GM19328 (cell line): ENCODE measurements around the gene AJUBA.
"Not testable (repeated sequence)": the region's sequence is repeated elsewhere in the genome, so short reads cannot be mapped to it uniquely, and the experiment has no call there.

ENCODE experiments used
- ATAC-seq: cut with Tn5 transposase; IDR thresholded peaks from one replicate; pipeline ENCODE4 v1.9.1; 2021; ENCODE audit warnings: mild to moderate bottlenecking, moderate library complexity; ENCODE audit not compliant: unreplicated experiment

AJUBA gene

GRCh38 chr14:22981876-22982476 is 375 bp downstream of the AJUBA start:
- no peak for ATAC-seq

DNA sequence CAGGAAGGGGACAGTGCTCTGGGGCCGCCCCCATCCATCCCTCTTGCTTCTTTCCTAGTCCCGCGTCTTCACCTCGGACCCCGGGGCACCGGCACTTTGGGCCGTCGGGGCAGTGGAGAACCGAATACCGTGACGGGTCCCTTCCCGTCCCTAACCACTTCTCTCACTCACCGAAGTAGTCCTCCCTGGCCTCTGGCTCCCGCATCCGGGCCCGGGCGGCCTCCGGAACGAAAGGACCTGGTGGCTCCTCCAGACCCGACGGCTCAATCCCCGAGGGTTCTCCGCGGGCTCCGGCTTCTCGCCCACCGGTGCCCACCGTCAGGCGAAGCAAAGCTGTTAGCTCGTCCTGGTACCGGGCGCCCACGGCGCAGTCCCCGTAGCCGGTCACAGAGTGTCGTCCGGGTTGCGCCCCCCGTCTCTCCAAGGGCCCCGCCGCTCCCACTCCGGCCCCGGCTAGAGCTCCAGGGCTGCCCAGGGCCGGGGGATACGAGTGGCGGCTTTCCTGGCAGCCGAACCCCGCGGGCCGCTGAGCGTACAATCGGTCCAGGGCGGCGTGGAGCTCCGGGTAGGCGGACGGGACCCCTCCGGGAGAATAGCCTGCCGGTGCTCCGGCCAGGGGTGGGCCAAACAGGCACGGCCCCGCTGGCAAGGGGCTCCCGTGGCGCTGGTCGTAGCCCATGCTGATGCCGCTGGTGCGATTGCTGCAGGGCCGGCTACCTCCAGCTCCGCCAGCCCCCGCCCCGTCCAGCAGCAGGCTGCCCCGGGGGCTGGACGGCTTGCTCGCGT is 1.1 kb downstream of the AJUBA start:
- no peak for ATAC-seq

DNA sequence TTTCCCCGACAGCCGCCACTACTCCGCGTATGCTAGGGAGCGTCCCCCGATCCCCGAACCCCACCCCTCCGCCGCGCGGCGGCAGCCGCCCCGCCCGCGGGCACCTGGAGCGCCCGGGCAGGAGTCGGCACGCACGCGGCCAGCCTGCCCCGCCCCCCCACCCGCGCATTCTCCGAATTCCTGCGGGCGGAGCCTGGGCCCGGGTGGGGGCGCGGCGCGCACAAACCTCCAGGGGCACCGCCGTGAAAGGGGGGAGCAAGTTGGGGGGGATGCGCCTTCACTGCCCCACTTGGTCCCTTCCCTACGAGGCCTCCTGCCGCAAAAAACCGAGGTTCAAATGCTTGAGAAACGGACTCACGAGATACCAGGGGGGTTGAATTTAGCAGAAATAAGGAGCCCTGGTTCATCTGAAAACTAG is 1.7 kb downstream of the AJUBA start:
- ATAC-seq, result no peak

- no peak for ATAC-seq
These were observed 2.5 kb downstream of the AJUBA start for GRCh38 chr14:22979748-22980392.

DNA sequence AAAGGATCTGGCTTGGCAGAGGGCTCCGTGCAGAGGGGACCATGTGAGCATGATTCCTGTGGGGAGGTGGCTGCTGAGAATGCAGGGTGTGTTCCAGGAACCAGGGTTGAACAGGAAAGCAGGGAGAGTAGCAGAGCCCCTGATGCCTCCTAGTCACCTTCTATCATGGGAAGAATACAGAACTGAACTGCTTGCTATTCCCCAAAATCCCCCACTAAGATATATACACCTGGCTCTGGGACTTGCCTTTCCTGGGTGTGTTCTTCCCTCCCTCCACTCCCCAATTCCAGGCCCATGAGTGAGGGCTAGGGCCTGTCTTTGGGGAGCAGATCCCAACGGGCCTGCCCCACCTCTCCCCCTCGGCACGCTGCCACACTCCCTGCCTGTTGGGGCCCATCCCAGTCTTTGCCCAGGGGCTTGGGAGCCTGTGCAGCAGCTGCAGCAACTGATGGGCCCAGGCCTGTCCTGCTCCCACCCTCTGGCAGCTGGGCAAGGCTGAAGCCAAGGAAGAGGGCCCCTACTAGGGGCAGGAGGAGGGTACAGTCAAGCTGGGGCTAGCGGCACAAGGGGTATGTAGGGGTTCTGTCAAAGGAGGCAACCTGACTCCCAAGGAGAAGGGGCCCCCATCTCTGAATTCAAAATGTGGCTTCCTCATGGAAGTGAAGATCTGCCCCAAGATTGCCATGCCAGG is 3.2 kb downstream of the AJUBA start:
- no peak for ATAC-seq

- no peak for ATAC-seq
These were observed 3.9 kb downstream of the AJUBA start for GRCh38 chr14:22978487-22978837.

DNA sequence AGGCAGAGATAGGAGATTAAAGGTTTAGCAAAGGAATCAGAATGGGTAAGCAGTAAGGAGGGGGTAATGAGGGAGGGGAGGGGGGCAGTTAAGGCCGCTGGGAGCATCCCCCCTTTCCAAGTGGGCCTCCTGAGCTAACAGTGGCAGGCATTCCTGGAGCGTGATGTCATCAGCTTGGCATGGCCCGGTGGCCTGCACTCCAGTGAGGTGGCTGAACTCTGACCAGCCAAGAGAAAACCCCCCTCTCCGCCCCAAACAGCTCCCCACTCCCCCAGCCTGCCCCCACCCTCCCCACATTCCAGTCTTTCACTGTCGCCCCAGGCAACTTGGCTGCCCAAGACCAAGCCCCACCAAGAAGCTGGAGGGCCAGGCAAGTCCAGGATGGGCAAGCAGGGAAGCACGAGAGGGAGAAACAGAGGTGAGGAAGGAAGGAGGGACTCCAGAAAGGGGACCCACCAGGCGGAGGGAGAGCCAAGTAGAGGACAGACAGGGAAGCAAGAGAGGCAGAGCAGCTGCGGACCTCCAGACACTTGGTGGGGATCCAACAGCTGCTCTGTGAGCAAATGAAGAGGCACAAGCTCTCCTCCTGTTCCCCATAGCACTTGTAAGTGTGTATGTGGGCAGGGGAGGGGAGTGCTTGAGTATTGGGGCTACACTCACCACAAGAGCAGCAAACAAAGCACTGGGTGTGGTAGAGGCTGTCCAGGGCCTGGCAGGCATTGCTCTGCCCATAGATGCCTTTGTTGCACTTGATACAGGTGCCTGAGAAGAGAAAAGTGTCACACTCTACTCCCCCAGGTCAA is 4.5 kb downstream of the AJUBA start:
- ATAC-seq, result no peak

DNA sequence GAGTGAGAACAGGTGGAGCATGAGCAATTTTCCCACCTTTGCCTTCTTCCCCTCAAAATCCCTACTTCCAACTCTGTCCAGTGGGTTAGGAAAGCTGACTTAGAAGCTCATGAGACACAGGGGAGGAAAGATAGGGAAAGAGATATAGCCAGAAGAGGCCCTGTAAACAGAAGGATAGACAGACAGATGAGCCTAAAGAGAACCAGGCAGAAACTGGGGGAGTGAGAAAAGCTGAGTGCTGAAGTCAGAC is 5.0 kb downstream of the AJUBA start:
- ATAC-seq, result no peak

DNA sequence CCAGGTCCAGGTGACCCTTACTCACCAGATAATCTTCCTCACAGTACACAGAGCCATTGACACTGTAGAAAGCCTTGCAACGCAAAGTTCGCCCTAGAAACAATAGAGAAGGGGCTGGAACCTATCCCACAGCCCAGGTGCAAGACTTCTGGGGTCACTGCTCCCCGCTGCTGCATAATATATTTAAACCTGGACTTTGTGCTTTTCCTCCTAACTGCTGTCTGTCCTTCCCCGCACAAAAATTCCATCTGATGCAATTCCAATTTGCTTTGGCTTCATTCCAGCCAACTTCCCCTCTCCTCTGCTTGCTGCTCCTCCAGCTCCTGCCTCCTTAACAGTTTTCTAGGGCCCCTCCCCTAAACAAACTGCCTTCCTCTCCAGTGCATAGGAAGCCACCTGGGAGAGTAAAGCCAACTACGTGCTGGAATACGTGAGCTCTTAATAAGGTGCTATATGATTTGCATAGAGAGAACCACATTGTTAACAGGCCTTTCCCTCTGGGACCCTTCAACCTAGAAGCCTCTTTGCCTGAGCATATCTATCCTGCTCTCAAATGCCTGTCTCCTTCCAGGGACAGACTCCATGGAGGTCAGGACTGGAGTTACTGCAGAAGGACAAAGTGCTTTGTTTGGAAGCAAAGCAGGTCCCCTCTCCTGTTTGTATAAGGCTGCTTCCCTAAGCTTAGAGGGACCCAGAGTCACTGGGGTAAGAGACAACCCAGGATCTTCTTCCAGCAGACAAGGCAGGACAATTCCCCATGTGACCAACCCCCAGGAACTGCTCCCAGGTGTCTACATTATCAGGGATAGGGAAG is 5.5 kb downstream of the AJUBA start:
- ATAC-seq, result no peak

GRCh38 chr14:22974530-22975313 is 7.6 kb downstream of the AJUBA start:
- no peak for ATAC-seq

DNA sequence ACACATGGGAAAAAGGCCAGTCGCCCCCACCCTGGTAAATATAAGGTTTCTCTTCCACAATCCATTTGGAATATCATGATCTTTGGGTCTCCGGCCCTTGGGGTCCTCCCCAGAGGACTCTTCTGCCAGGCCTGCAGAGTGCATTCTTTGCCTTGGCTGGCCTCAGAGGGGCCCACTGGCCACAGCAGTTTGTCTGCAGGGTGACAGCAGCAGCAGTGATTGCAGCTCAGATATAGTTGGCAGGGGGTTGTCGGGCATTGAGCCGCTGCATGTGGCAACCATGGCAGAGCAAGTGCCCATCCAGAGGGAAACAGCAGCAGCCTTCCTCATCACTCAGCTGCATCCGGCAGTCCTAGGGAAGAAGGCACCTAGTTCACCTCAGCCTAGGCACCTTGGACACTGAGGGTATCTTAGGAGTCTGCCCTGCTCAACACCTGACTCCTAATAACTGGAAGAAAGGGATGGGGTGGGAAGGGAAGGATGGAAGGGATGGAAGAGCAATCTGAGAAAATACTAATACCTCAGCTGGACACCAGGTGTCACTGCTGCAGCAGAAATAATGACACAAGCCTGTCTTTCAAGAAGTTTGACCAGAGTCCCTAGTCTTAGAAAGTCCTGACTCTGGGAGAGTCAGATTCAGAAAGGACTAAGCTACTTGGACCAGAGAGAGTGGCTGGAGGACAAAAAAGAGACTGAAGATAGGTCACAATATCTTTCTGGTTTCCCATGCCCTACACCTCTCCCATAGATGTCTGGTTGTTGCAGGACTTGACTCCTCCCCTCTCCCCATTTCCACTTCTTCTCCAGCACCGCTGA is 8.9 kb downstream of the AJUBA start:
- ATAC-seq, result no peak

DNA sequence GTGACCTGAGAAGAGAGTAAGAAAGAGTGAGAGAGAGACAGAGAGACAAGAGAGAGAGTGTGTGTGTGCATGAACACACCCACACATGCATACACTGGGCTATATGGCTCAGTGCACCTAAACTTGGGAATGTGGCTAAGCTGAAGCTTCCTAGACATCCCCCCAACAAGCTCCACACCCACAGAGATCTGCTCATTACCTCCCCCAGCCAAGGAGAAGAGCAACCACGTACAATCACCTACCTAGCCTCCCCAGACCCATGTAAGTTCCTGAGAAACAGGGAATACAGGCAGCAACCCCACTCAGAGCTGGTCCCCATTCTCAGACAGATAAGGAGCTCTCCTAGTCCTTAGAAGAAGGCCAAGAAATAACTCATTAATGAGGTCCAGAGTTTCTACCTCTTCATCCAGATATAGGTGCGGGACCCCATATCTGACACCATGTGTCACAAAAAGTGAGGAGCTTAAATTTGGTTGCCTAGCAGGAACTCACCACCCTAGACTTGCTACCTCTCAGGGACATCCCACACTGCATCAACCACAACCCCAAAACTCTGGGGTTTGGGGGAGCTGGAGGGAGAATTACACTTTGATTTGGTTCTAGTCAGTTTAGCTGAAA is 9.9 kb downstream of the AJUBA start:
- ATAC-seq, result no peak

DNA sequence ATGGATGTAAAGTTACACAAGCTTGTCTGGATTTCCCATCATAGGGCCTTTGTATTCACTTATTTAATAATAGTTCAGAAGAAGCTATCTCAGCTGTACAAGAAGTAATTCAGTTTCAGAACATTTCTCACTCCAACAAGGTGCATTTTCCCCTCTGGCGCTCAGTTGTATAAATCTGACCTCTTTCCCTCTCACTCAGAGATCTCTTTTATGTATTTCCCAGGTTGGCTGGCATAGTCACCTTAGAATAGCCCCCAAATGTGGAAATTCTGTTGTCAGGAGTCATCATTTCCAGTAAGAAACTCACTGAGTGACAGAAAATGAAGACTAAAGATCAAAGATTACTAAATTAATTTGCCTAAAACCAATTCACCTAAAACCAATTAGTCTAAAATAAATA is 11.2 kb downstream of the AJUBA start:
- ATAC-seq, result no peak

DNA sequence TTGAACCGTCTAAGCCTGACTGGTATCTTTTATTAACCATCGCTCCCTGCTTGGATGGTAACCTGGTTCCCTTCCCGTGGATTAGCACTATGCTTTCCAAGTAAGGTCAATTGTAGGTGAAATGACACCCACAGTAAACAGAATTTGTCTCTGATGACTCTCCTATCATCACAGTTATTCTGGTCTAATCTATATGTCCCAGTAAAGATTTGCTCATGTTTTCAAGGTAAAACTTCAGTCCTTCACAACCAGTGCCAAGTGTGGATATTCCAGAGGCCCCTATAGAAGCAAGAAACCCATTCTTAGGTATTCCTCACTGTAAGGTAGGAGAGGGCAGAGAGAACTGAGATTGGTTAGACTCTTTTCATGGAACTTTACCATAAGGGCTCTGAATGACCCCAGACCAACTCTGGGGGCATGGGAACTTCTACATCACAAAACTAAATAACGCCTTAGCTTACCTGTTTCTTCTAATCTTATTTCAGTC is 15.5 kb downstream of the AJUBA start:
- no peak for ATAC-seq

- ATAC-seq, result not testable (repeated sequence)
These were observed 16.2 kb downstream of the AJUBA start for GRCh38 chr14:22965916-22966782.

- no peak for ATAC-seq
These were observed 20.2 kb downstream of the AJUBA start for GRCh38 chr14:22962061-22962676.
